Measurements from ENCODE around the gene GPR137B. TPM values are rescaled to one million over a fixed set of nuclear protein-coding genes. Genes with fewer than 3 reads are reported as not detected.

Gene GPR137B
- total and polyA plus RNA-seq, 2 experiments from 2014 or later = 4.5 to 11.1 TPM

DNA sequence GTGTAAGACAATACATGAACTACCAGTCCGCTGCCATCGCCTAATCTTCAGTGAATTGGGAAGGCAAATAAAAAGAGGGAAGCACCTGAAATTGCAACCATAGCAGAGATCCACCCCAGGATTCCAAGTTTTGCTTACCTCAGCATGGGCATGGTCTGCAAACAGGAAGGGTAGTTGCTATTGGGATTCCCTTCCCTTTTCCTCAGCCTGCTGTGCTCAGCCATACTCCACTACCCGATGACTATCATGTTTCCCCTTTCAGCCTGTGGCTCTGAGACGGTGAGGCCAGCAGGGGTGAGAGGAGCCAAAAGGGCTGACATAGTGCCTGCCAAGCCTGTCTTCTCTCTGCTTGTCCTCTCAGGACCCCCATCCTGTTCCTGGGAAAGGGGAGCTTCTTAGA, 64.2 kb downstream of the GPR137B start (continued):
- TF ChIP-seq REST (IDR thresholded peaks at IDR 0.05; ENCODE audit: unreplicated experiment) = no peak

GRCh38 chr1:236207121-236207520, 64.8 kb downstream of the GPR137B start:
- no peaks in the 10 kb centered on the region for H4K20me1 ChIP-seq (replicated peaks; ENCODE audit: insufficient read depth)
- Mint-ChIP-seq H3K27ac (peak overlapping the region; percentile 43), H3K27me3 (ENCODE audit: insufficient read depth, low read depth, poor library complexity) (no peaks in the 10 kb centered on the region), H3K9me3 (peaks cover 14% of the 10 kb centered on the region; the same call in 2 of the 3 replicates), H3K36me3 (ENCODE audit: low read depth) (peaks cover 16% of the 10 kb centered on the region), H3K4me3 (no peak overlapping the region), H3K4me1 (peaks cover 13% of the 10 kb centered on the region)
- H3K36me3 ChIP-seq (ENCODE audit: insufficient read depth) = no peaks in the 10 kb centered on the region
- no peak overlapping the region for H2AFZ ChIP-seq
- H3F3A ChIP-seq (replicated peaks; ENCODE audit: low read depth) = no peaks in the 10 kb centered on the region
- H3K4me1 ChIP-seq (ENCODE audit: insufficient read depth) = peaks cover 5% of the 10 kb centered on the region; the same call in 1 of the 2 replicates
- no peaks in the 10 kb centered on the region for H3K27me3 ChIP-seq (ENCODE audit: insufficient read depth)
- H3K4me3 ChIP-seq = no peak overlapping the region
- H3K4me2 ChIP-seq = no peak overlapping the region
- no peaks in the 10 kb centered on the region for H3K79me2 ChIP-seq (replicated peaks; ENCODE audit: insufficient read depth)
- no peak overlapping the region for H3K27ac ChIP-seq (ENCODE audit: low read depth)
- DNase-seq (ENCODE audit: low spot score) (no peak), ATAC-seq (no peak)
- H3K9me2 ChIP-seq (ENCODE audit: insufficient read depth) = no peaks in the 10 kb centered on the region
- TF ChIP-seq, protein P1, sequence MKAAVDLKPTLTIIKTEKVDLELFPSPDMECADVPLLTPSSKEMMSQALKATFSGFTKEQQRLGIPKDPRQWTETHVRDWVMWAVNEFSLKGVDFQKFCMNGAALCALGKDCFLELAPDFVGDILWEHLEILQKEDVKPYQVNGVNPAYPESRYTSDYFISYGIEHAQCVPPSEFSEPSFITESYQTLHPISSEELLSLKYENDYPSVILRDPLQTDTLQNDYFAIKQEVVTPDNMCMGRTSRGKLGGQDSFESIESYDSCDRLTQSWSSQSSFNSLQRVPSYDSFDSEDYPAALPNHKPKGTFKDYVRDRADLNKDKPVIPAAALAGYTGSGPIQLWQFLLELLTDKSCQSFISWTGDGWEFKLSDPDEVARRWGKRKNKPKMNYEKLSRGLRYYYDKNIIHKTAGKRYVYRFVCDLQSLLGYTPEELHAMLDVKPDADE (IDR thresholded peaks at IDR 0.05) = no peak
- no peak for TF ChIP-seq ZNF114 (CRISPR knock-in tag; IDR thresholded peaks at IDR 0.05)
- TF ChIP-seq, protein P2, sequence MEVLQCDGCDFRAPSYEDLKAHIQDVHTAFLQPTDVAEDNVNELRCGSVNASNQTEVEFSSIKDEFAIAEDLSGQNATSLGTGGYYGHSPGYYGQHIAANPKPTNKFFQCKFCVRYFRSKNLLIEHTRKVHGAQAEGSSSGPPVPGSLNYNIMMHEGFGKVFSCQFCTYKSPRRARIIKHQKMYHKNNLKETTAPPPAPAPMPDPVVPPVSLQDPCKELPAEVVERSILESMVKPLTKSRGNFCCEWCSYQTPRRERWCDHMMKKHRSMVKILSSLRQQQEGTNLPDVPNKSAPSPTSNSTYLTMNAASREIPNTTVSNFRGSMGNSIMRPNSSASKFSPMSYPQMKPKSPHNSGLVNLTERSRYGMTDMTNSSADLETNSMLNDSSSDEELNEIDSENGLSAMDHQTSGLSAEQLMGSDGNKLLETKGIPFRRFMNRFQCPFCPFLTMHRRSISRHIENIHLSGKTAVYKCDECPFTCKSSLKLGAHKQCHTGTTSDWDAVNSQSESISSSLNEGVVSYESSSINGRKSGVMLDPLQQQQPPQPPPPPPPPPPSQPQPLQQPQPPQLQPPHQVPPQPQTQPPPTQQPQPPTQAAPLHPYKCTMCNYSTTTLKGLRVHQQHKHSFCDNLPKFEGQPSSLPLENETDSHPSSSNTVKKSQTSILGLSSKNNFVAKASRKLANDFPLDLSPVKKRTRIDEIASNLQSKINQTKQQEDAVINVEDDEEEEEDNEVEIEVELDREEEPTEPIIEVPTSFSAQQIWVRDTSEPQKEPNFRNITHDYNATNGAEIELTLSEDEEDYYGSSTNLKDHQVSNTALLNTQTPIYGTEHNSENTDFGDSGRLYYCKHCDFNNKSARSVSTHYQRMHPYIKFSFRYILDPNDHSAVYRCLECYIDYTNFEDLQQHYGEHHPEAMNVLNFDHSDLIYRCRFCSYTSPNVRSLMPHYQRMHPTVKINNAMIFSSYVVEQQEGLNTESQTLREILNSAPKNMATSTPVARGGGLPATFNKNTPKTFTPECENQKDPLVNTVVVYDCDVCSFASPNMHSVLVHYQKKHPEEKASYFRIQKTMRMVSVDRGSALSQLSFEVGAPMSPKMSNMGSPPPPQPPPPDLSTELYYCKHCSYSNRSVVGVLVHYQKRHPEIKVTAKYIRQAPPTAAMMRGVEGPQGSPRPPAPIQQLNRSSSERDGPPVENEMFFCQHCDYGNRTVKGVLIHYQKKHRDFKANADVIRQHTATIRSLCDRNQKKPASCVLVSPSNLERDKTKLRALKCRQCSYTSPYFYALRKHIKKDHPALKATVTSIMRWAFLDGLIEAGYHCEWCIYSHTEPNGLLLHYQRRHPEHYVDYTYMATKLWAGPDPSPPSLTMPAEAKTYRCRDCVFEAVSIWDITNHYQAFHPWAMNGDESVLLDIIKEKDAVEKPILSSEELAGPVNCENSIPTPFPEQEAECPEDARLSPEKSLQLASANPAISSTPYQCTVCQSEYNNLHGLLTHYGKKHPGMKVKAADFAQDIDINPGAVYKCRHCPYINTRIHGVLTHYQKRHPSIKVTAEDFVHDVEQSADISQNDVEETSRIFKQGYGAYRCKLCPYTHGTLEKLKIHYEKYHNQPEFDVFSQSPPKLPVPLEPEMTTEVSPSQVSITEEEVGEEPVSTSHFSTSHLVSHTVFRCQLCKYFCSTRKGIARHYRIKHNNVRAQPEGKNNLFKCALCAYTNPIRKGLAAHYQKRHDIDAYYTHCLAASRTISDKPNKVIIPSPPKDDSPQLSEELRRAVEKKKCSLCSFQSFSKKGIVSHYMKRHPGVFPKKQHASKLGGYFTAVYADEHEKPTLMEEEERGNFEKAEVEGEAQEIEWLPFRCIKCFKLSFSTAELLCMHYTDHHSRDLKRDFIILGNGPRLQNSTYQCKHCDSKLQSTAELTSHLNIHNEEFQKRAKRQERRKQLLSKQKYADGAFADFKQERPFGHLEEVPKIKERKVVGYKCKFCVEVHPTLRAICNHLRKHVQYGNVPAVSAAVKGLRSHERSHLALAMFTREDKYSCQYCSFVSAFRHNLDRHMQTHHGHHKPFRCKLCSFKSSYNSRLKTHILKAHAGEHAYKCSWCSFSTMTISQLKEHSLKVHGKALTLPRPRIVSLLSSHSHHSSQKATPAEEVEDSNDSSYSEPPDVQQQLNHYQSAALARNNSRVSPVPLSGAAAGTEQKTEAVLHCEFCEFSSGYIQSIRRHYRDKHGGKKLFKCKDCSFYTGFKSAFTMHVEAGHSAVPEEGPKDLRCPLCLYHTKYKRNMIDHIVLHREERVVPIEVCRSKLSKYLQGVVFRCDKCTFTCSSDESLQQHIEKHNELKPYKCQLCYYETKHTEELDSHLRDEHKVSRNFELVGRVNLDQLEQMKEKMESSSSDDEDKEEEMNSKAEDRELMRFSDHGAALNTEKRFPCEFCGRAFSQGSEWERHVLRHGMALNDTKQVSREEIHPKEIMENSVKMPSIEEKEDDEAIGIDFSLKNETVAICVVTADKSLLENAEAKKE (CRISPR knock-in tag; IDR thresholded peaks at IDR 0.05) = no peak
- TF ChIP-seq EZH2 (IDR thresholded peaks at IDR 0.05; ENCODE audit: low read depth, unreplicated experiment) = no peak
- no peak for TF ChIP-seq REST (IDR thresholded peaks at IDR 0.05; ENCODE audit: unreplicated experiment)
- TF ChIP-seq POLR2AphosphoS5 (IDR thresholded peaks at IDR 0.05; ENCODE audit: low read depth) = no peak
- TF ChIP-seq STAT1 (IDR thresholded peaks at IDR 0.05; ENCODE audit: unreplicated experiment) = no peak
- no peak for TF ChIP-seq EZH2phosphoT487 (IDR thresholded peaks at IDR 0.05; ENCODE audit: unreplicated experiment)
